GM21717 (cell line): ENCODE measurements around the gene PRM3.

Experiments
- ATAC-seq: cut with Tn5 transposase; IDR thresholded peaks from one replicate; pipeline ENCODE4 v1.9.1; 2021; ENCODE audit warnings: mild to moderate bottlenecking, moderate library complexity; ENCODE audit not compliant: unreplicated experiment

The PRM3 gene

GRCh38 chr16:11229432-11229831, 44.0 kb downstream of the PRM3 start:
- no peak for ATAC-seq

- ATAC-seq = no peak
Measured at GRCh38 chr16:11225677-11226549, 47.5 kb downstream of the PRM3 start.

- peak; percentile 76 for ATAC-seq
Measured at GRCh38 chr16:11224894-11225676, 48.3 kb downstream of the PRM3 start.

DNA sequence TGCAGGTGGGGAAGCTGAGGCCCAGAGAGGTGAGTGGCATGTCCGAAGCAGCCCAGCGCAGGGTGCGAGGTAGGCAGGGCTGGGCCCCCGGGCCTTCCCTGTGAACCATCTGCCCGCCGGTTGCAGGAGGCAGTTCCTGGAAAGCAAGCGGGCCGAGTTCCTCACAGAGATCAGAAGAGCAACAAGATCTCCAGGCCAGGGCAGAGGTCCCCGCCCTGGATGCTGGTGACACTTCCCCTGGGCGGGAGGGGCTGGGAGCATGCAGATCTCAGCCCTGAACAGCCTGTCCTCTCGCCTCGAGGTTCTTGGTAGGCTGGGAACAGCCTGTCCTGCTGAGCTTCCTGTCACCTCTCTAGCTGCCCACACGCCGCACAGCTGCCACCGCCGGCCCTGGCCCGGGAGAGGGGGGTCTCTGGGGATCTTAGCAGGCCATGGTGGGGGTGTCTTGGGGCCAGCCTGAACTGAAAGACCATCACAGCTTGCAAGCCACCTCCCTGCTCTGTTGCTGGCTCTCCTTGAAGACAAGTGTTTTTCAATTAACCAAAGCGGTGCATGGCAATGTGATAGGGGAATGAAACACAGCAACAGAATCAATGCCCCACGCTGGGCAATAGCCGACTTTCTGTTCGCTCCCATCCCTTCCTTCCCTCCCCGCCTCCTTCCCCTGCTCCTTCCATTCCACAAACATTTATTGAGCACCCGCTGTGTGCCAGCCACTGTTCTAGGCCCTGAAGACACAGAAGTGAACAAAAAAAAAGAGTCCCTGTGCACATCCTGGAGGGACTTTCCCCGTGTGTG, 49.1 kb downstream of the PRM3 start:
- ATAC-seq = peak; percentile 39
